ENCODE results near the gene GPSM1. TPM values are rescaled to one million over a fixed set of nuclear protein-coding genes. Genes with fewer than 3 reads are reported as not detected.

GPSM1 gene
- total RNA-seq, 1 experiment from 2014 or later: 24.7 TPM

- H2BK5ac ChIP-seq (ENCODE audit: insufficient read length, low read length): no peak overlapping the region
- H2BK120ac ChIP-seq (ENCODE audit: low read depth, low read length, poor library complexity, severe bottlenecking): no peak overlapping the region
- H3K27ac ChIP-seq (ENCODE audit: insufficient read length, low read depth, low read length): no peak overlapping the region
- H4K5ac ChIP-seq (ENCODE audit: insufficient read length, low read depth, low read length): no peak overlapping the region
- H3K56ac ChIP-seq (ENCODE audit: insufficient read length, low read depth, low read length): no peak overlapping the region
- H3K79me2 ChIP-seq (ENCODE audit: insufficient read depth, low read length): no peaks in the 10 kb centered on the region
- H3K18ac ChIP-seq (ENCODE audit: insufficient read length, low read depth, low read length): no peak overlapping the region
- no peaks in the 10 kb centered on the region for H4K20me1 ChIP-seq (ENCODE audit: control insufficient read depth, insufficient read depth, insufficient read length)
- no CpG with 5 or more reads among the region's 18 CpGs for WGBS (ENCODE audit: extremely low coverage, insufficient read length, low lambda C conversion rate)
- H3T11ph ChIP-seq (ENCODE audit: low read length): no peak overlapping the region
- H3K23ac ChIP-seq (ENCODE audit: insufficient read length, low read depth, low read length): no peak overlapping the region
- H2BK12ac ChIP-seq (ENCODE audit: insufficient read length, low read depth, low read length): no peak overlapping the region
- H2AK5ac ChIP-seq (ENCODE audit: insufficient read length, low read length): no peak overlapping the region
- H3K4me2 ChIP-seq (ENCODE audit: insufficient read depth, insufficient read length, low read length): no peak overlapping the region
- H4K8ac ChIP-seq (replicated peaks; ENCODE audit: insufficient read length, low read depth, low read length): no peak overlapping the region
- H3K27me3 ChIP-seq (ENCODE audit: insufficient read depth, low read length): no peaks in the 10 kb centered on the region
- no peaks in the 10 kb centered on the region; the same call in 1 of the 2 replicates for H3K27me3 Mint-ChIP-seq (ENCODE audit: low read depth)
- no peaks in the 10 kb centered on the region for H3K23me2 ChIP-seq (ENCODE audit: insufficient read length, low read depth, low read length, poor library complexity, severe bottlenecking)
- H3K27ac Mint-ChIP-seq: no peak overlapping the region
- H2AFZ ChIP-seq (ENCODE audit: low read length): no peak overlapping the region
- no peak overlapping the region for H2BK15ac ChIP-seq (ENCODE audit: low read depth, low read length)
- H3K4me3 Mint-ChIP-seq: no peak overlapping the region
- H3K9ac ChIP-seq (ENCODE audit: extremely low read depth, insufficient read length, low read length): no peak overlapping the region
- no peaks in the 10 kb centered on the region; a peak in 1 of 7 replicates for H3K36me3 Mint-ChIP-seq (ENCODE audit: insufficient read depth in 1 of 3, low read depth in 3 of 3)
- H3K9me3 Mint-ChIP-seq: no peaks in the 10 kb centered on the region
- H3K4me1 ChIP-seq (ENCODE audit: insufficient read depth, low read length): no peaks in the 10 kb centered on the region
- no peak for DNase-seq
- peaks cover 6 to 23% of the 10 kb centered on the region in 2 experiments; a peak in 3 of 4 replicates for H3K4me1 Mint-ChIP-seq
- H2BK20ac ChIP-seq (ENCODE audit: low read depth, low read length, poor library complexity, severe bottlenecking): no peak overlapping the region
- no peaks in the 10 kb centered on the region for H3K79me1 ChIP-seq (ENCODE audit: insufficient read depth, low read depth, low read length, poor library complexity, severe bottlenecking)
- H3K14ac ChIP-seq (ENCODE audit: insufficient read depth, low read length): no peak overlapping the region
- H4K91ac ChIP-seq (ENCODE audit: insufficient read length, low read depth, low read length): no peak overlapping the region
- no peak overlapping the region for H3K4ac ChIP-seq (ENCODE audit: low read depth, low read length)
- no peak for TF ChIP-seq CTCF (conservative IDR thresholded peaks at IDR 0.05)
- no peaks in the 10 kb centered on the region for H3K9me3 ChIP-seq (ENCODE audit: control insufficient read depth, low read depth, low read length)
These were observed 13.8 kb downstream of the GPSM1 start for GRCh38 chr9:136341042-136341655.
